ENCODE data around the gene NAB2. TPM values are rescaled to one million over a fixed set of nuclear protein-coding genes. Genes with fewer than 3 reads are reported as not detected.
"Not testable (repeated sequence)": the region's sequence is repeated elsewhere in the genome, so short reads cannot be mapped to it uniquely, and the experiment has no call there.

NAB2 gene
- total RNA-seq, 1 donor from 2014 or later, result 10.3 TPM

GRCh38 chr12:57057067-57057751 is 31.7 kb upstream of the NAB2 start:
- ATAC-seq (ENCODE audit: poor library complexity) (no peak), DNase-seq (no peak)
- intact Hi-C loops (cut with DNase I), result no loop called here

GRCh38 chr12:57058454-57058853 is 30.5 kb upstream of the NAB2 start:
- ATAC-seq (ENCODE audit: poor library complexity) (no peak), DNase-seq (no peak)
- intact Hi-C loops (cut with DNase I), result no loop called here

- intact Hi-C loops (cut with DNase I), result loop anchor here (10.0 kb wide), 1 partner anchor 309 kb away; the partner anchor contains the start of gene PRIM1
- DNase-seq (no peak), ATAC-seq (ENCODE audit: poor library complexity) (no peak)
These were observed 24.8 kb upstream of the NAB2 start for GRCh38 chr12:57063991-57064685.

GRCh38 chr12:57066245-57066644 is 22.7 kb upstream of the NAB2 start:
- intact Hi-C loops (cut with DNase I), result loop anchor here (10.0 kb wide), 1 partner anchor 311 kb away; the partner anchor contains the start of gene PRIM1
- ATAC-seq (ENCODE audit: poor library complexity), result no peak
- DNase-seq, result no peak

- ATAC-seq (ENCODE audit: poor library complexity) (peak; percentile 97), DNase-seq (no peak)
- intact Hi-C loops (cut with DNase I), result loop anchor here (1.0 to 10.0 kb wide), 2 partner anchors 43 to 315 kb away; partner anchors contain the start of gene PRIM1
These were observed 19.4 kb upstream of the NAB2 start for GRCh38 chr12:57069523-57069922.

GRCh38 chr12:57072661-57073060 is 16.3 kb upstream of the NAB2 start:
- ATAC-seq (ENCODE audit: poor library complexity) (no peak), DNase-seq (no peak)
- intact Hi-C loops (cut with DNase I), result no loop called here

- ATAC-seq (ENCODE audit: poor library complexity); DNase-seq; intact Hi-C loops (cut with DNase I): not testable (repeated sequence)
These were observed 15.1 kb upstream of the NAB2 start for GRCh38 chr12:57073566-57074450.

- intact Hi-C loops (cut with DNase I), result no loop called here
- DNase-seq (peak; percentile 95), ATAC-seq (ENCODE audit: poor library complexity) (peak; percentile 99)
These were observed 10.2 kb upstream of the NAB2 start, which contains the start of gene NEMP1 for GRCh38 chr12:57078519-57079404. TSS of gene NEMP1 (minus strand) at chr12:57078791. CDS start at chr12:57078745, 46 bp downstream.

GRCh38 chr12:57079821-57080220 is 9.1 kb upstream of the NAB2 start:
- DNase-seq (no peak), ATAC-seq (ENCODE audit: poor library complexity) (no peak)
- intact Hi-C loops (cut with DNase I), result no loop called here

- intact Hi-C loops (cut with DNase I), result no loop called here
- DNase-seq (no peak), ATAC-seq (ENCODE audit: poor library complexity) (no peak)
These were observed 8.1 kb upstream of the NAB2 start for GRCh38 chr12:57080855-57081254.

GRCh38 chr12:57085999-57086492 is 2.9 kb upstream of the NAB2 start:
- ATAC-seq (ENCODE audit: poor library complexity) (no peak), DNase-seq (peak; percentile 62)
- intact Hi-C loops (cut with DNase I), result no loop called here

- ATAC-seq (ENCODE audit: poor library complexity) (peak; percentile 19), DNase-seq (peak; percentile 83)
- intact Hi-C loops (cut with DNase I), result no loop called here
These were observed 2.4 kb upstream of the NAB2 start for GRCh38 chr12:57086493-57087009.

GRCh38 chr12:57087010-57087690 is 1.8 kb upstream of the NAB2 start:
- ATAC-seq (ENCODE audit: poor library complexity) (peak; percentile 63), DNase-seq (peak; percentile 95)
- intact Hi-C loops (cut with DNase I), result no loop called here

- intact Hi-C loops (cut with DNase I), result no loop called here
- ATAC-seq (ENCODE audit: poor library complexity), result peak; percentile 49
- DNase-seq, result peak; percentile 89
These were observed 1.1 kb upstream of the NAB2 start for GRCh38 chr12:57087691-57088353.

- intact Hi-C loops (cut with DNase I), result no loop called here
- DNase-seq, result peak; percentile 89
- ATAC-seq (ENCODE audit: poor library complexity), result no peak
These were observed 644 bp downstream of the NAB2 start for GRCh38 chr12:57089271-57090245.

GRCh38 chr12:57090490-57090889 is 1.6 kb downstream of the NAB2 start:
- ATAC-seq (ENCODE audit: poor library complexity), result no peak
- intact Hi-C loops (cut with DNase I), result no loop called here
- DNase-seq, result no peak

All from Right ventricle myocardium superior (tissue), 1 donor.